SJCRH30 (cell line): ENCODE data around the gene CRYBA1. TPM values are rescaled to one million over a fixed set of nuclear protein-coding genes. Genes with fewer than 3 reads are reported as not detected.

Source experiments
- DNase-seq, 2 experiments: peaks; one replicate each; pipeline ENCODE4 v3.0.0-alpha.2; 2015 to 2020
- H3K27ac ChIP-seq: fragments of 250-450 bp; sonication (Bioruptor Pico); 2 replicates; pipeline ENCODE4 v1.5.1; 2020; ENCODE audit warnings: mild to moderate bottlenecking, moderate library complexity
- H3K27me3 ChIP-seq: fragments of 250-450 bp; sonication (Bioruptor Pico); 2 replicates; pipeline ENCODE4 v1.5.1; 2020; ENCODE audit warnings: mild to moderate bottlenecking, moderate library complexity
- H3K36me3 ChIP-seq: fragments of 250-450 bp; sonication (Bioruptor Pico); 2 replicates; pipeline ENCODE4 v1.5.1; 2020; ENCODE audit warnings: mild to moderate bottlenecking, moderate library complexity
- H3K4me1 ChIP-seq: fragments of 250-450 bp; sonication (Bioruptor Pico); 2 replicates; pipeline ENCODE4 v1.5.1; 2020; ENCODE audit warnings: mild to moderate bottlenecking, moderate library complexity
- H3K4me3 ChIP-seq: fragments of 250-450 bp; sonication (Bioruptor Pico); 2 replicates; pipeline ENCODE4 v1.5.1; 2020; ENCODE audit warnings: mild to moderate bottlenecking, moderate library complexity
- H3K9me3 ChIP-seq: fragments of 250-450 bp; sonication (Bioruptor Pico); replicated peaks from 2 replicates; pipeline ENCODE4 v1.5.1; 2020; ENCODE audit warnings: mild to moderate bottlenecking, moderate library complexity
- total RNA-seq: library from RNA; depleted of rRNA; stranded (reverse); fragments of >200 nt; shearing (Covaris generic); gene quantifications from 2 replicates; pipeline ENCODE4 v1.2.3, GENCODE V29; 2014

CRYBA1 gene
- total RNA-seq, 1 experiment from 2014 or later: not detected

GRCh38 chr17:29283496-29283895 is 36.8 kb downstream of the CRYBA1 start:
- H3K36me3 ChIP-seq: peaks cover 98% of the 10 kb centered on the region

GRCh38 chr17:29283961-29284360 is 37.3 kb downstream of the CRYBA1 start:
- DNase-seq: no peak
- Histone ChIP-seq H3K36me3 (peaks cover 98% of the 10 kb centered on the region), H3K27ac (no peak overlapping the region), H3K4me1 (no peaks in the 10 kb centered on the region), H3K4me3 (no peak overlapping the region), H3K9me3 (peaks cover 15% of the 10 kb centered on the region), H3K27me3 (no peaks in the 10 kb centered on the region)

More at GRCh38 chr17:29283496-29283895, 36.8 kb downstream of the CRYBA1 start:
- H3K27ac ChIP-seq: no peak overlapping the region
- H3K4me3 ChIP-seq: no peak overlapping the region
- no peaks in the 10 kb centered on the region for H3K4me1 ChIP-seq
- H3K9me3 ChIP-seq: peaks cover 18% of the 10 kb centered on the region
- no peak for DNase-seq
- H3K27me3 ChIP-seq: no peaks in the 10 kb centered on the region

GRCh38 chr17:29289852-29290251 is 43.2 kb downstream of the CRYBA1 start:
- no peak for DNase-seq
- no peak overlapping the region for H3K4me3 ChIP-seq
- no peaks in the 10 kb centered on the region for H3K27me3 ChIP-seq
- no peaks in the 10 kb centered on the region for H3K4me1 ChIP-seq
- H3K9me3 ChIP-seq: no peaks in the 10 kb centered on the region
- peaks cover 63% of the 10 kb centered on the region for H3K36me3 ChIP-seq
- H3K27ac ChIP-seq: no peak overlapping the region

- Histone ChIP-seq H3K36me3 (peaks cover 49% of the 10 kb centered on the region), H3K9me3 (no peaks in the 10 kb centered on the region), H3K27ac (no peak overlapping the region), H3K4me1 (no peaks in the 10 kb centered on the region), H3K4me3 (peak overlapping the region; percentile 98), H3K27me3 (no peaks in the 10 kb centered on the region)
- DNase-seq: peak; percentile 34 to 88
These were observed 44.6 kb downstream of the CRYBA1 start for GRCh38 chr17:29291163-29291752.

GRCh38 chr17:29292071-29292991 is 45.7 kb downstream of the CRYBA1 start:
- Histone ChIP-seq H3K27me3 (no peaks in the 10 kb centered on the region), H3K4me1 (no peaks in the 10 kb centered on the region), H3K27ac (peak overlapping the region; percentile 82), H3K4me3 (peak overlapping the region; percentile 98), H3K9me3 (no peaks in the 10 kb centered on the region), H3K36me3 (peaks cover 39% of the 10 kb centered on the region)
- DNase-seq: peak; percentile 68 to 69

GRCh38 chr17:29292992-29293889 is 46.6 kb downstream of the CRYBA1 start:
- peak overlapping the region; percentile 82 for H3K27ac ChIP-seq
- H3K9me3 ChIP-seq: no peaks in the 10 kb centered on the region
- H3K36me3 ChIP-seq: peaks cover 29% of the 10 kb centered on the region
- peak; percentile 79 to 80 for DNase-seq
- no peaks in the 10 kb centered on the region for H3K27me3 ChIP-seq
- H3K4me3 ChIP-seq: peak overlapping the region; percentile 98
- no peaks in the 10 kb centered on the region for H3K4me1 ChIP-seq

- H3K4me3 ChIP-seq: peak within 1 kb of the TSS; percentile 98
- H3K27ac ChIP-seq: peak within 1 kb of the TSS; percentile 82
- no peaks in the 10 kb centered on the region for H3K27me3 ChIP-seq
- peak; percentile 99 to 100 for DNase-seq
- H3K9me3 ChIP-seq: no peaks in the 10 kb centered on the region
- peaks cover 21% of the 10 kb centered on the region for H3K36me3 ChIP-seq
- no peaks in the 10 kb centered on the region for H3K4me1 ChIP-seq
These were observed 47.4 kb downstream of the CRYBA1 start, which contains the start of gene NUFIP2 for GRCh38 chr17:29293890-29294579. NUFIP2 (minus strand) TSS chr17:29294148; CDS start chr17:29294059, 89 bp downstream.

GRCh38 chr17:29294580-29294900 is 47.9 kb downstream of the CRYBA1 start:
- no peaks in the 10 kb centered on the region for H3K27me3 ChIP-seq
- no peaks in the 10 kb centered on the region for H3K9me3 ChIP-seq
- peaks cover 16% of the 10 kb centered on the region for H3K36me3 ChIP-seq
- peak overlapping the region; percentile 71 for H3K27ac ChIP-seq
- DNase-seq: no peak
- peak overlapping the region; percentile 98 for H3K4me3 ChIP-seq
- H3K4me1 ChIP-seq: no peaks in the 10 kb centered on the region

- Histone ChIP-seq H3K27ac (no peak overlapping the region), H3K36me3 (peaks cover 8% of the 10 kb centered on the region; the same call in 1 of the 2 replicates), H3K27me3 (no peaks in the 10 kb centered on the region), H3K4me3 (no peak overlapping the region), H3K9me3 (no peaks in the 10 kb centered on the region), H3K4me1 (no peaks in the 10 kb centered on the region)
- no peak for DNase-seq
These were observed 48.8 kb downstream of the CRYBA1 start for GRCh38 chr17:29295420-29295819.

GRCh38 chr17:29299031-29299430 is 52.4 kb downstream of the CRYBA1 start:
- Histone ChIP-seq H3K36me3 (no peaks in the 10 kb centered on the region), H3K9me3 (no peaks in the 10 kb centered on the region), H3K4me3 (no peak overlapping the region), H3K27me3 (peaks cover 4% of the 10 kb centered on the region; the same call in 1 of the 2 replicates), H3K4me1 (no peaks in the 10 kb centered on the region), H3K27ac (no peak overlapping the region)
- no peak for DNase-seq

- H3K36me3 ChIP-seq: no peaks in the 10 kb centered on the region
- H3K9me3 ChIP-seq: no peaks in the 10 kb centered on the region
- no peak for DNase-seq
- H3K4me3 ChIP-seq: no peak overlapping the region
- H3K27me3 ChIP-seq: peaks cover 5% of the 10 kb centered on the region; the same call in 1 of the 2 replicates
- H3K27ac ChIP-seq: no peak overlapping the region
- no peaks in the 10 kb centered on the region for H3K4me1 ChIP-seq
These were observed 56.7 kb downstream of the CRYBA1 start for GRCh38 chr17:29303386-29303785.
